H1 (cell line): ENCODE results near the gene S100A13.

Source experiments
- EZH2 ChIP-seq: fragments of 200-600 bp; sonication (generic); IDR thresholded peaks from 2 replicates; pipeline ENCODE4 v1.7.1; 2012; ENCODE audit warnings: low read depth, mild to moderate bottlenecking, moderate library complexity, low read length, inconsistent platforms; ENCODE audit not compliant: severe bottlenecking
- HDAC2 ChIP-seq, 2 experiments: fragments of 300-600 bp in 1 of 2; sonication (generic) in 1 of 2; IDR thresholded peaks; 2 replicates each; pipeline ENCODE4 v1.6.1; 2011 to 2012; ENCODE audit warnings: low read depth in 2 of 2, low read length in 2 of 2, mild to moderate bottlenecking in 2 of 2, moderate library complexity in 2 of 2, borderline replicate concordance in 1 of 2, inconsistent platforms in 1 of 2
- JUND ChIP-seq: IDR thresholded peaks from 2 replicates; pipeline ENCODE4 v1.6.1; 2011; ENCODE audit warnings: mild to moderate bottlenecking, improper control_type of control experiment, low read length
- POLR2A ChIP-seq, 2 experiments: IDR thresholded peaks; 1 replicate in 1 of 2; 2 replicates in 1 of 2; pipeline ENCODE4 v1.6.1; 2011; ENCODE audit warnings: low read depth in 2 of 2, low read length in 2 of 2, mild to moderate bottlenecking in 2 of 2; ENCODE audit errors: control extremely low read depth in 1 of 2
- RAD21 ChIP-seq, 2 experiments: IDR thresholded peaks in 1 of 2; conservative IDR thresholded peaks in 1 of 2; 2 replicates each; pipeline ENCODE4 v1.6.1; 2011; ENCODE audit warnings: low read depth in 2 of 2, low read length in 2 of 2, improper control_type of control experiment in 1 of 2, inconsistent platforms in 1 of 2, mild to moderate bottlenecking in 1 of 2, moderate library complexity in 1 of 2
- SIN3A ChIP-seq, 2 experiments: IDR thresholded peaks in 1 of 2; conservative IDR thresholded peaks in 1 of 2; 2 replicates each; pipeline ENCODE4 v1.6.1; 2011 to 2012; ENCODE audit warnings: low read length in 2 of 2, improper control_type of control experiment in 1 of 2, low read depth in 1 of 2, mild to moderate bottlenecking in 1 of 2
- SUZ12 ChIP-seq: fragments of 200-600 bp; sonication (generic); IDR thresholded peaks from 2 replicates; pipeline ENCODE4 v1.6.1; 2012; ENCODE audit warnings: mild to moderate bottlenecking, inconsistent platforms, low read length, moderate library complexity, mixed read lengths
- TCF12 ChIP-seq: IDR thresholded peaks from 2 replicates; pipeline ENCODE4 v1.6.1; 2011; ENCODE audit warnings: low read depth, mild to moderate bottlenecking, low read length
- TEAD4 ChIP-seq: IDR thresholded peaks from 2 replicates; pipeline ENCODE4 v1.6.1; 2012; ENCODE audit warnings: low read depth, low read length, inconsistent platforms, mixed read lengths
- YY1 ChIP-seq: IDR thresholded peaks from 2 replicates; pipeline ENCODE4 v1.6.1; 2011; ENCODE audit warnings: low read depth, mild to moderate bottlenecking, low read length
- TF ChIP-seq, protein P1 (sequence below), 3 experiments: IDR thresholded peaks; 1 replicate in 2 of 3; 2 replicates in 1 of 3; pipeline versions ENCODE4 v1.5.1 to v1.6.1; 2011; ENCODE audit warnings: low read length in 3 of 3, mild to moderate bottlenecking in 3 of 3, inconsistent platforms in 2 of 3, low read depth in 1 of 3, moderate library complexity in 1 of 3; ENCODE audit not compliant: insufficient read depth in 1 of 3; ENCODE audit errors: control extremely low read depth in 1 of 3
- TF ChIP-seq, protein P2 (sequence below): IDR thresholded peaks from 2 replicates; pipeline ENCODE4 v1.6.1; 2011; ENCODE audit warnings: low read length, improper control_type of control experiment

DNA sequence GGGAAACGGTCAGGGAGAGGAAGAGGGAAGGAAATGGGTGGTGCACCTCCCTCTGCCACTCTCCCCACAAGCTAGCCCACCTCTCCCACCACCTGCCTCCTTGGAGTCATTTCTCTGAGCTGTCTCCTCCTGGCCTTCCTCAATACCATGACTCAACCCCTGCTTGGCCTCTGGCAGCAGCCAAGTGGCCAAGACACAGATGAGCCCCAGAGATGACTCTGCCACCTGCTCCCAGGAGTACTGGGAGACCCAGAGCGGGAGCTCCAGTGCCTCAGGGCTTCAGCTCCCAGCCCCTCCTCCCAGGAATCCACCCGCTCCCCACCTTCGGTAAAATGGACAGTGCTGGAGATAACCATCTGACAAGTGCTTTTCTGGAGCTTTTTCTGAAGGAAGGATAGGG is 17.0 kb downstream of the S100A13 start:
- TF ChIP-seq POLR2A (IDR thresholded peaks at IDR 0.05; ENCODE audit: control extremely low read depth in 1 of 2, low read depth in 2 of 2, low read length in 2 of 2) (no peak), YY1 (no peak), TEAD4 (no peak), TCF12 (no peak), JUND (no peak), EZH2 (no peak), RAD21 (IDR thresholded peaks at IDR 0.05 in 1 of 2, conservative IDR thresholded peaks at IDR 0.05 in 1 of 2; ENCODE audit: low read depth in 2 of 2, low read length in 2 of 2) (no peak), HDAC2 (IDR thresholded peaks at IDR 0.05; ENCODE audit: borderline replicate concordance in 1 of 2, low read depth in 2 of 2, low read length in 2 of 2) (no peak), SIN3A (conservative IDR thresholded peaks at IDR 0.05 in 1 of 2, IDR thresholded peaks at IDR 0.05 in 1 of 2; ENCODE audit: low read depth in 1 of 2, low read length in 2 of 2) (no peak), SUZ12 (no peak)
- TF ChIP-seq, protein P1, sequence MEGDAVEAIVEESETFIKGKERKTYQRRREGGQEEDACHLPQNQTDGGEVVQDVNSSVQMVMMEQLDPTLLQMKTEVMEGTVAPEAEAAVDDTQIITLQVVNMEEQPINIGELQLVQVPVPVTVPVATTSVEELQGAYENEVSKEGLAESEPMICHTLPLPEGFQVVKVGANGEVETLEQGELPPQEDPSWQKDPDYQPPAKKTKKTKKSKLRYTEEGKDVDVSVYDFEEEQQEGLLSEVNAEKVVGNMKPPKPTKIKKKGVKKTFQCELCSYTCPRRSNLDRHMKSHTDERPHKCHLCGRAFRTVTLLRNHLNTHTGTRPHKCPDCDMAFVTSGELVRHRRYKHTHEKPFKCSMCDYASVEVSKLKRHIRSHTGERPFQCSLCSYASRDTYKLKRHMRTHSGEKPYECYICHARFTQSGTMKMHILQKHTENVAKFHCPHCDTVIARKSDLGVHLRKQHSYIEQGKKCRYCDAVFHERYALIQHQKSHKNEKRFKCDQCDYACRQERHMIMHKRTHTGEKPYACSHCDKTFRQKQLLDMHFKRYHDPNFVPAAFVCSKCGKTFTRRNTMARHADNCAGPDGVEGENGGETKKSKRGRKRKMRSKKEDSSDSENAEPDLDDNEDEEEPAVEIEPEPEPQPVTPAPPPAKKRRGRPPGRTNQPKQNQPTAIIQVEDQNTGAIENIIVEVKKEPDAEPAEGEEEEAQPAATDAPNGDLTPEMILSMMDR (IDR thresholded peaks at IDR 0.05; ENCODE audit: control extremely low read depth in 1 of 3, insufficient read depth in 1 of 3, low read depth in 1 of 3, low read length in 3 of 3): no peak
- TF ChIP-seq, protein P2, sequence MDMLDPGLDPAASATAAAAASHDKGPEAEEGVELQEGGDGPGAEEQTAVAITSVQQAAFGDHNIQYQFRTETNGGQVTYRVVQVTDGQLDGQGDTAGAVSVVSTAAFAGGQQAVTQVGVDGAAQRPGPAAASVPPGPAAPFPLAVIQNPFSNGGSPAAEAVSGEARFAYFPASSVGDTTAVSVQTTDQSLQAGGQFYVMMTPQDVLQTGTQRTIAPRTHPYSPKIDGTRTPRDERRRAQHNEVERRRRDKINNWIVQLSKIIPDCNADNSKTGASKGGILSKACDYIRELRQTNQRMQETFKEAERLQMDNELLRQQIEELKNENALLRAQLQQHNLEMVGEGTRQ: no peak
